GM19239 (cell line): ENCODE results near the gene SMCR8.
"Not testable (repeated sequence)": the region's sequence is repeated elsewhere in the genome, so short reads cannot be mapped to it uniquely, and the experiment has no call there.

ENCODE experiments used
- DNase-seq: peaks from one replicate; pipeline ENCODE4 v3.0.0; 2011; ENCODE audit warnings: low spot score; ENCODE audit not compliant: insufficient read length
- FAIRE-seq: peaks from 2 replicates; lab custom pipeline; 2011; peaks lifted over from hg19 to GRCh38; lab: Jason Lieb, UNC

The SMCR8 gene

DNA sequence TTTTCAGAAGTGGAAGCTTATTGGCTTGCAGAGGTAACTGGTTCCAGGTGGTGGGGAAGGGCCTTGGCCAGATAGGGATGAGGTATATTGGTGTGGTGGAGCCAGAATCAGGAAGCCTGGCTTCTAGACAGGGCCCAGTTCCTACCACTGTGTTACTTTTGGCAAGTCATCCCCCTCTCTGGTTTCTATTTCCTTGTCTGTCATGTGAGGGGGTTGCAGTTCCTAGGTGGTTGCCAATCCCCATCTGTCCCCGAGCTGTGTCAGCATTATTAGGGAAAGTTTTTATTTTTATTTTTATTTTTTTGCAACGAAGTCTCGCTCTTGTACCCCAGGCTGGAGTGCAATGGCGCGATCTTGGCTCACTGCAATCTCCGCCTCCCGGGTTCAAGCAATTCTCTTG lies 3.0 kb downstream of the SMCR8 start:
- FAIRE-seq, result no peak
- no peak for DNase-seq

DNA sequence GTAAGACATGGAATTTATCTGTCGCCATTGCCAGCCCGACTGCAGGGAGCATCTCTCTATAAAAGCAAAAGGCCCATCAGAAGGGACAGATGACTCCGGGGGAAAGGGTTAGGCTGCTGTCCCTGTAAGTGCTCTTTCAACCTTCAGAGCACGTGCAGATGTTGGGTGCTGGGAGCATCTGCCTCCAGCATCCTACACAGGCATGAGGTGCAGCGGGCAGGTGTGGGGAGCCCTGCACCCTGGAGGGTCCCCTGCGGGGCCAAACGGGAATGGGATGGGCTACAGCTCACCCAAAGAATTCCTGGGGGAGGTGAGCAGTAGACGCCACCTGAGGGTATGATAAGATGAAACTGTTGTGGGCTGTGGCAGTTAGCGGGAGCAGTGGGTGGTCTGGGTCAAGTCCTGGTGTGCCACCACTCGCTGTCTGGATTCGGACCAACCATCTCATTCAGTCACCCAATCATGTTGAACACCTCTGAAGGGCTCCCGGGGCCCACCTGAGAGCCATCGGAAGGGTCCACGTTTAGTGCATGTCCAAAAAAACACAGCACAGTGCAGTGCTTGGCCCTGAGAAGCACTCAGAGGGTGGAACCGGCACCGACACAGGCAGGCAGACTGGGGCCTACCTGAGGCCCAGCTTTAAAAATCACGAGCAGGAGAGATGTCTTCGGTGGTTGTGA lies 3.8 kb downstream of the SMCR8 start:
- DNase-seq, result no peak
- FAIRE-seq, result no peak

DNA sequence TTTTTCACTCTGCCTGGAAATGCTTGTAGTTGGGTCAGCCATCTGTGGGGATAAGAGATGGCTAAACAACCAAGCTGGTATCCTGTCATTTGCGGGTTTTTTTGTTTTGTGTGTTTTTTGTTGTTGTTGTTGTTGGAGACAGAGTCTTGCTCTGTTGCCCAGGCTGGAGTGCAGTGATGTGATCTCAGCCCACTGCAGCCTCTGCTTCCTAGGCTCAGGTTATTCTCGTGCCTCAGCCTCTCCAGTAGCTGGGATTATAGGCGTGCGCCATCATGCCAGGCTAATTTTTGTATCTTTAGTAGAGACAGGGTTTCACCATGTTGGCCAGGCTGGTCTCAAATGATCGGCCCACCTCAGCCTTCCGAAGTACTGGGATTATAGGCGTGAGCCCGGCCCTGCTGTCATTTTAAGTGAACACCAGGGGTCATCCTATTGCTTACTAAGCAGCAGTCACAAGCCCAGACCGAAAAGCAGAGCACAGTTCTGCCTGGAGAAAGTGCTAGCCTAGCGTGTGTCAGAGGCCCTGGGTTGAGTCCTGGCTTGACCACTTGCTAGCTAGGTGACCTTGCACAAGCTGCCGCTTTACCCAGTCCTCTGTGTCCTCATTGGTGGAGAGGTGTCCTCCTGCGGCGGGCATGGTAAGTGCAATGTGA lies 4.6 kb downstream of the SMCR8 start:
- DNase-seq, result no peak
- FAIRE-seq, result no peak

DNA sequence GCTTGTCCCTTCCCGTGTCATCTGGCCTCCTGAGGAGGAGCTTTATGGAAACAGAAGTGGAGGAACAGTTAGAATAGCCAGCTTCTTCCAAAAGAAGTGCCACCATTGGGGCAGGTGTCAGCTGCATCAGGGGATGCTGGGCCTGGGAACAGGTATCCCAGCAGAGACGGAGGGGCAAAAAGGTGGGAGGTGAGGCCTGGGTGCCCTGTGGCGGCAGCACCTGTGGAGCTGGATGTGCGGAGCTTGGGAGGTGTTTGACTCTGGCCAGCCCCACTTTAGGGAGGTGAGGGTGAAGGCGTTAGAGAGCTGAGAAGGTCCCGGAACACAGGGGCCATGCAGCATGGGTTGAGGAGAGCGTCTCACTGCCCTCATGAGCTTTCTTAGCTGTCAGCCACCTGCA lies 5.2 kb downstream of the SMCR8 start:
- DNase-seq (no peak), FAIRE-seq (no peak)

DNA sequence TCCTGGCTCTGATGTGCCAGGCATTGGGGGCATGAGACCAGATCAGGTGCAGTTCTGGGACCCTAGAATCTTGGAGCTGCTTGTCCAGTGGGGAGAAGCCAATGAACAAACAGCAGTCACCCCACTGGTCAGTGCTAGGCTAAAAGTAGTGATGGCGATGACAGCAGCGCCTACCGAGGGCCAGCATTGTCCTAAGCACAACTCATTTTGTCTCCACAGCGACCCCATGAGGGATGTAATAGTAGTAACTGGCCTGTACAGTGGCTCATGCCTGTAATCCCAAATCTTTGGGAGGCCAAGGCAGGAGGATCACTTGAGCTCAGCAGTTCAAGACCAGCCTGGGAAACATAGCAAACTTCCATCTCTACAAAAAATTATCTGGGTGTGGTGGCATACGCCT lies 6.2 kb downstream of the SMCR8 start:
- DNase-seq, result no peak
- FAIRE-seq, result no peak

DNA sequence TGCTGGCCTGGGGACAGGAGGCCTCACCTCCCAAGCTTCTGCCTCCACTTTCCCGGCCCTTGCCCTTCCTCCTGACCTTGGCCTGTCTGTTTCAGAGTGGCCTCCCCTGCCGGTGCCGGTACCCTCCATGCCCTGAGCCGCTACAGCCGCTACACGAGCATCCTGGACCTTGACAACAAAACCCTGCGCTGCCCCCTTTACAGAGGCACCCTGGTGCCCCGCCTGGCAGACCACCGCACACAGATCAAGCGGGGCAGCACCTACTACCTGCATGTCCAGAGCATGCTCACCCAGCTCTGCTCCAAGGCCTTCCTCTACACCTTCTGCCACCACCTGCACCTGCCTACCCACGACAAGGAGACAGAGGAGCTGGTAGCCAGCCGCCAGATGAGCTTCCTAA lies 7.4 kb downstream of the SMCR8 start:
- no peak for FAIRE-seq

DNA sequence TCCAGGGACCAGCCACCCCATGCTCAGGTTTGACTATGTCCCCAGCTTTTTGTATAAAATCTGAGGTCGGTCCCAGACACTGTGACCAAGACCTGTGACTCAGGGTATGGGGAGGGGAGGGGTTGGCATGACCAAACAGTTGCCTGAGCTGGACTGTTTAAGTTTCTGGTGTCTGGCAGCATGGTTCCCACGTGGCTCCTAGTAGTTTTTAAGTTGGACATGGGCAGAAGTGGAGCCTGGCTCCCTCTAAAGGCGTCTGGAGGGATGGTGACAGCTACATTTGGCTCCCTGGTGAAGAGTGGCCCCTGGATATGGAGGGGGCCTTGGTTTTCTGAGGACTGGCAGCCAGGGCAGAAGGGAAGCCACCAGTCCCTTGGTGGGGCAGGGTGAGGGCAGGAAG lies 7.9 kb downstream of the SMCR8 start:
- no peak for FAIRE-seq
- no peak for DNase-seq

More for the DNA sequence above, 7.4 kb downstream of the SMCR8 start:
- no peak for DNase-seq

DNA sequence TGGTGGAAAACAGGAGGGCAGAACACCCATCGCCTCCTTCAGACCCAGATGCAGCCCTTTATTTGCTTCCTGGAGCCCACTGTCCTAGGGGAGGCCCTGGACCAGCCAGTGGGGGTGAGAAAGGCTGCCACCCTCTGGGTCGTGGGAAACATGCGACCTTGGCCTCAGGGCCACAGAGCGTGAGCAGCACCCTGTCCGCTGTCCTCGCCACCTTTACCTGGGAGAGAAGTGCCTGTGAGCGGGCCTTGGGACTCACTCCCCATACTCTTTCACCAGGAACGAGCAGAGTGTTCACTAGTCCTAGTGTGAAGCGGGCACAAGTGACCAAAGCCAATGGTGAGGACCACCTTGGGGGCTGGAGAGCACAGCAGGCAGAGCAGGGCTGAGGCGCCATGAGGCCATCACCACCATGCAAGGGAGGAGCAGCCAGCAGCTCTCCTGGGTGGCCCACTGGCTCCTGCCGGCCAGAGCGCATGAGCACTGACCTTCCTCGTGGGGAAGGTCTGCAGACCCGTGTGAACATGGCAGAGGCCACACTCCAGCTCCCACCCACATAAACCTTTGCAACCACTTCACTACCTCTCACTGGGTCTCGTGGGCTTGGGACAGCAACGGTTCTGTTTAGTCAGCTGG lies 8.5 kb downstream of the SMCR8 start:
- DNase-seq (no peak), FAIRE-seq (no peak)

DNA sequence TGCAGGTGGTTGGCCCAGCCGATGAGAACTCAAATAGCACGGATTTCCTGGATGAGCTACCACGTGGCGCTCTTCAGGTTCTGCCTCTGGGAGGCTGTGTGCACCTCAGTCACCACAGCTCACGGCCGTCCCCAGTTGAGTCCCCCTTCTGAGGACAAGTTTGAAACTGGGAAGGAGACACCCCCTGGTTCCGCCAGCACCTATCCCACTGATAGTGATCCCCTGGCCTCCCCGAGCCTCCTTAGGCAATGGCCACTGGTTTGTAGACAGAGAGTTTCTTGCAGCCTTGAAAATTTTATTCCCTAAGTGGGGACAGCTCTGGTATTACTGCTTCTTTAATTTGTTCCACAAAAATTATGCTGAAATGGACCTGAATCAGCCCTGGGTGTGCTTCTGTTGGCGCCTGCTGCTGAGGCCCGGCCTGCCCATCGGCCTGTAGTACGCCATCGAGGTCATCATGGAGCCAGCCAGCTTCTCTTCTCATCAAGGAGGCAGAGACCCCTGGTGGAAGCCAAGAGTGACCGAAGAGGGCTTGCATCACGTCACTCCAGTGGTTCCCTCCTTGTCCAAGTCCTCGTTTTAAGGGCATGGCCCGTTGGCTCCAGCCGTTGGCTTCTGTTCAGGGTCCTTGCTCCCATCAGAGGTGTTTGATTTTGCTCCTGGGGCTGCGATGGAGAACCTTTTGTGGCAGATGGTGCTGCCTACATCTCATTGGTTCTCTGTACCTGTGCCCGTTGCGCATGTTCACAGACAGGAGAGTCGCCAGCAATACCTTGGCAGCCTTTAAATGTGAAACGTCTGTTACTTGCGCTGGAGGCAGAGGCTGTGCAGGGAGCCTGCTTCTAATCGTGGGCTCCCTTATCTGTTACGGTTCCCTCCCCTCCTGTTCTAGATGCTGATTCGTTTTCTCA lies 9.3 kb downstream of the SMCR8 start:
- FAIRE-seq (no peak), DNase-seq (no peak)

DNA sequence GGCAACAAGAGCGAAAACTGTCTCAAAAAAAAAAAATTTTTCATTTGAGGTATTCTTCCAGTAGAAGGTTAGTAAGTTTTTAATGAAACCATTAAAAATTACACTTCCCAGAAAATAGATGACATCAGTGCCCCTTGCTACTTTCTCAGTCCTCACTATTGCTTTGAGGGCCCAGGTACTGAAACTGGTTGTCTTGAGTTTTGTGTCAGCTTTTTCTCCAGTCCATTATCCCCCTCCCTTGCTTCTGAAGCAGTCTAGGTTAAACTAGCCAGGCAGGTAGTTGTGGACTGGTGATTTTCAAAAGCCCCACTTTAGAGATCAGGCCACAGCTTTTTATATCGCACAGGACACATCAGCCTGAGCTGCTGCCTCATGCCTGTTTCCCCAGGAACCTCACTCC lies 10.9 kb downstream of the SMCR8 start:
- DNase-seq (no peak), FAIRE-seq (no peak)

DNA sequence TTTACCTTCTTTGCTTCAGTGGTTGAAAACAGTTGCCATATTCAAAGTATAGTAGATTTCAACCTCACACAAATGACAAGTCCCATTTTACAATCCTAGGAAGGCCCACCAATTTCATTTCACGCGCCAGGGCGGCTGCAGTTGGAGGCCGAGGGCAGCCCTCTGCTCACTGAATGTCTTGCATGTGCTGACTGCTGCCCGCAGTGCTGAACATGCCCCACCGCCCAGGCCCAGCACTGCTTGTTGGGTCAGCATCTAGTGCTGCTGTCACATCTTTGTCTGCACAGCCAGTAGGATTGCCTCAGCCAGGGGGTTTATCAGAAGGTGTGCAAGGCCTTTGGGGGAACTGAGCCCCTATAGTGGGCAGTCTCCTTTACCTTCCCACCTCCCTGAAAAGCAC lies 11.5 kb downstream of the SMCR8 start:
- no peak for FAIRE-seq
- no peak for DNase-seq

DNA sequence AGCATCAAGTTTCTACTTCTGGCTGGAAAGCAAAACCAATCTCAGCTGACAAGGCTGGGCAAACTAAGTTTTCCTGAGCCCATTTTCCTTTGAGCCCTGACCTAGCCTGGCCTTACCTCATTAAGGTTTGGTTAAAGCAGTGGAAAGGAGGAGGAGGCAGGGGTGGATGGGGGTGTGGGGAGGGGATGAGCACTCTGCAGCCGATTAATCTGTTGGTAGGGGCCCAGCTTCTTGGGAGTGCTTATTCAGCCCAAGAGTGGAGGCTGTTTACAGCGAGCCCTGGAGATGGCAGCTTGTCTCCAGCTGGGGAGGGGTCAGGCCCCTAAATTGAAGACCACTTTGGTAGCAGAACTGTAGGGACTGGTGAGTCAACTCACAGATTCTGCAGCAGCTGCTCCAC lies 12.0 kb downstream of the SMCR8 start:
- FAIRE-seq, result no peak
- DNase-seq, result no peak

DNA sequence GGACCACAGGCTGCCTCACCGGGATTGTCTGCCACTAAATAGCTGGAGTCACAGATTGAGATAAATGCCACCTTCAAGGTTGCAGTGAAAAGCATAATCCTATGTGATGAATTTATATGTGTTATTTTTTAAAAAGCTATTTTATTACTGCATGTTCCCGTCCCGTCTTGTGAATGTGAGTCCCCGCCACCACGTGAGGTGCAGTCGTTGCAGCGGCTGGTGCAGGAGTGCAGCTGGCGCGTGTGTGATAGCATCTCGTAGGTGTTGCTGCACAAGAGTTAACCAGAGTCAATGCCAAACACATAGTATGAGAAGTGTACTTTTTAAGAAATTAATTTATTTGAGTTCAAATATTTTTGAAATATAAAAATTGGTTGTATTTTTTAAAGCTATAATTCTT lies 12.5 kb downstream of the SMCR8 start:
- DNase-seq (no peak), FAIRE-seq (no peak)

DNA sequence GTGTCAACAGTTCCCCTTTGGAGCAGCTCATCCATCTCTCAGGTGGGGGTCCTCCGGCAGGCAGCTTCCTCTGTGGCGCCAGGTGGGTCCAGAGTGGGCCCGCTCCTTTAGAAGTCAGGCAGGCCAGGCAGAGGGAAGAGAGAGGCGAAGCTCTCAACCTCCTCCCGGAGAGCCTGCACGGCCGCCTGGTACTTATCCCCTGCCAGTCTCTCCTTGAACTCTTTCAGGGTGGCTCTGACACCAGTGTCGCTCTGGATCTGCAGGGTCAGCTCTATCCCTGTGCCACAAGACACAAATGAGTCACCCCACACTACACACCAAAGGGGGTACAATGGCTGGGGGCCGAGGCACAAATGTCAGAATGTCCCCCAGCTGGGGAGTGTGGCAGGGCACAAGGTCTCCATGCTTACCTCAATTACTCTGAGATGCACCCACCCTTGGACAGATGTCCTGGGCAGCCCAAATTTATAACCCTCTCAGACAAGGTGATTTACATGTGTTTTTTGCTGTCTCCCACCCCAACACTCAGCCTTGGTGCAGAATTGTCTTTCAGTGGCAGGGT lies 13.6 kb downstream of the SMCR8 start:
- DNase-seq (no peak), FAIRE-seq (no peak)

DNA sequence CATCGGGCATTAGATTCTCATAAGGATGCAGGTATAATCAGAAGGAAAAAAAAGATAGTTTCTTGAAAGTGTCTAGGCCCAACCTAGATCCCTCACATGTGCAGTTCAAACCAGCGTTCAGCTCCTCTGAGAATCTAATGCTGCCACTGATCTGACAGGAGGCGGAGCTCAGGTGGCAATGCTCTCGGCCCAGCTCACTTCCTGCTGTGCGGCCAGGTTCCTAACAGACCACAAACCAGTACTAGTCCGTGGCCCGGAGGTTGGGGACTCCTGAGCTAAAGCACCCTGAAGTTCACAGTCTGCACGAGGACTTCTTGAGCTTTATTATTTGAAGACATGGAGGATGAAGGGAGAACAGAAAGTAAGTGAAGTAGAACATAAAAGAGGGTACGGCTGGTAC lies 16.8 kb downstream of the SMCR8 start:
- DNase-seq, result no peak
- no peak for FAIRE-seq

DNA sequence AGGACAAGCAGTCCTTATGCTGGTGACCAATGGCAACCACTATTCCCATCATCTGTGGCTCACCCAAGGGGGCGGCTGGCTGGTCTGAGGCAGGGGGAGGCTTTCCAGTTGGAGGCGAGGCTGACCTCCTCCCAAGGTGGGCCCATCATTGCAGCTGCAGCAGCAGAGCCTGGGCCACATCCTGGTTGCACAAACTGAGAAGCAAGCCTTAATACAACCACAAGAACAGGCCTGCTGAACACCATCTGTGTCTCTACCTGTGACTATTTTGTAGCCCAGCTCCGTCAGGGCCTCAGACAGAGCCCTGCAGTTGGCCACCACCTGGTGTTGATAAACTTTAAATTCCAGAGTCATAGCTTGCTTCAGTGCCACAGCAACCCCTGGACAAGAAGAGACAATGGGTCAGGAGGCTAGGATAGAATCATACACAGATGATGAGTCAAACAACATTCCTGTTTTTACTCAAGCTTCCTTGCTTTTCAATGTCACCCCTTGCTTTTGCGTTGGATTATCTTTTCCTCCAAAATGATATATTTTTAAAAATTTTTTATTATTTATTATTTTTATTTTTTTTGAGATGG lies 17.9 kb downstream of the SMCR8 start:
- no peak for DNase-seq
- FAIRE-seq, result no peak

DNA sequence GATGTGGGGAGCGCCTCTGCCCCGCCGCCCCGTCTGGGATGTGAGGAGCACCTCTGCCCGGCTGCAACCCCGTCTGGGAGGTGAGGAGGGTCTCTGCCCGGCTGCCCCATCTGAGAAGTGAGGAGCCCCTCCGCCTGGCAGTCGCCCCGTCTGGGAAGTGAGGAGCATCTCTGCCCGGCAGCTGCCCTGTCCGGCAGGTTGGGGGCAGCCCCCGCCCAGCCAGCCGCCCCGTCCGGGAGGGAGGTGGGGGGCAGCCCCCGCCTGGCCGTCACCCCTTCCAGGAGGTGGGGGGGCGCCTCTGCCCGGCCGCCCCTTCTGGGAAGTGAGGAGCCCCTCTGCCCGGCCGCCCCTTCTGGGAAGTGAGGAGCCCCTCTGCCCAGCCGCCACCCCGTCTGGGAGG lies 23.1 kb downstream of the SMCR8 start:
- FAIRE-seq, DNase-seq: not testable (repeated sequence)

DNA sequence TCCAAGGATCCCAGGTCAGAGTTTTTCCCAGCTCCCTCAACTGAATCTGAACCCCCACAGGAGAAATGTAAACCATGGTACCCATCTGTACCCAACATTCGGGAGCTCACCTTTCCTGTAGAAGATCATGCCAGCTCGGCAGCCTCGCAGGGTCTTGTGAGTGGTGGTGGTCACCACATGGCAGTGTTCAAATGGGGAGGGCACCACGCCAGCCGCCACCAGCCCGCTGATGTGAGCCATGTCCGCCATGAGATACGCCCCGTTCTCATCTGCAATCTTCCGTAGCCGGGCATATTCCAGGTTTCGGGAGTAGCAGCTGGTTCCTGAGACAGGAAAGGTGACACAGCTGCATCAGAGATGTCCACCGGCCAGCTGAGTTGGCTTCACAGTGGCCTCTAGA lies 24.8 kb downstream of the SMCR8 start:
- FAIRE-seq, result no peak
- no peak for DNase-seq

DNA sequence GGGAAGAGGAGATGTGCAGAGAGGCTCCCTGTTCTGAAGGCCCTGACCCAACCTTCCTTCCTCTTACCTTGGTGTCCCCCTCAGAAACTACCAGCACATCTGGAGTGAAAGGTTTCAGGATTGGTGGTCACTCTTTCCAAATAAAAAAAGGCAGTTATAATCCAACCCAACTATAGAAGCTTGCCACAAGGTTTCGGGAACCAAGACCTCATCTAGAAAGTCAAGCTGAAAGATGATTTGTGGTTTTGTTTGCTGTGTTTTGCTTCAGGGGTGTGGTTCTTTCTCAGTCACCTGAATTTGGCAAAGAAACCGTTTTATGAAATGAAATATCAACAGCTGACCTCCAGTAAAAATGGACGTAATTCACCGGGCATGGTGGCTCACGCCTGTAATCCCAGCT lies 28.9 kb downstream of the SMCR8 start:
- FAIRE-seq (peak; percentile 8), DNase-seq (no peak)

DNA sequence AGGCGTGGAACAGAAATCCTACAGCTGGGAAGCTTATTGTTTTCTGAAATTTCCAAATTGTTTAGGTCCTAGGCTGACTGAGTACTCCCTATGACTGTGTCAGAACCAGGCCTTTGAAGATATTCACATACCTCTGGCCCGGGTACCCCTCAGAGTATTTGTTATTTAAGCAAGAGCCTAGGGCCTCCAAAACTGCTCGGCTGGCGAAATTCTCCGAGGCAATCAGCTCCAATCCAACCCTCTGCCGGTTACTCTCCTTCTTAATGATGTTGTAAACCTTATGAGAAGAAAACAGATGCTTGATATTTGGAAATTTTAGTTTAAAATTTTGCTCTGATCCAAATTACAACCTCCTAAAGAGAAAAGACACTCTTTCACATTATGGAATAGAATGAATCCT lies 38.4 kb downstream of the SMCR8 start:
- DNase-seq (no peak), FAIRE-seq (no peak)
